H9 (cell line): ENCODE measurements around the gene ACTN3. TPM values are rescaled to one million over a fixed set of nuclear protein-coding genes. Genes with fewer than 3 reads are reported as not detected.

Source experiments
- DNase-seq: peaks from one replicate; pipeline ENCODE4 v3.0.0-alpha.2; 2017
- H2AFZ ChIP-seq: one replicate; pipeline ENCODE4 v1.6.1; 2013; ENCODE audit warnings: mild to moderate bottlenecking, low read length, control low read depth, moderate library complexity
- H2AK5ac ChIP-seq: 2 replicates; pipeline ENCODE4 v1.6.1; 2013; ENCODE audit warnings: low read length, control low read depth, mixed read lengths; ENCODE audit not compliant: insufficient read length
- H2BK120ac ChIP-seq: one replicate; pipeline ENCODE4 v1.6.1; 2013; ENCODE audit warnings: low read depth, mild to moderate bottlenecking, low read length, control low read depth, inconsistent platforms; ENCODE audit not compliant: poor library complexity, severe bottlenecking
- H2BK12ac ChIP-seq: 2 replicates; pipeline ENCODE4 v1.6.1; 2013; ENCODE audit warnings: low read length, control low read depth, mixed read lengths, low read depth; ENCODE audit not compliant: insufficient read length
- H2BK15ac ChIP-seq: 2 replicates; pipeline ENCODE4 v1.6.1; 2013; ENCODE audit warnings: low read depth, low read length, control low read depth
- H2BK20ac ChIP-seq: one replicate; pipeline ENCODE4 v1.6.1; 2013; ENCODE audit warnings: low read depth, mild to moderate bottlenecking, low read length, control low read depth, inconsistent platforms; ENCODE audit not compliant: poor library complexity, severe bottlenecking
- H2BK5ac ChIP-seq: 2 replicates; pipeline ENCODE4 v1.6.1; 2013; ENCODE audit warnings: low read length, control low read depth, mixed read lengths; ENCODE audit not compliant: insufficient read length
- H3K14ac ChIP-seq: 2 replicates; pipeline ENCODE4 v1.6.1; 2013; ENCODE audit warnings: low read length, control low read depth; ENCODE audit not compliant: insufficient read depth
- H3K18ac ChIP-seq: 2 replicates; pipeline ENCODE4 v1.6.1; 2013; ENCODE audit warnings: low read depth, mild to moderate bottlenecking, mixed read lengths, low read length, control low read depth; ENCODE audit not compliant: insufficient read length
- H3K23ac ChIP-seq: 2 replicates; pipeline ENCODE4 v1.6.1; 2013; ENCODE audit warnings: low read length, control low read depth, mixed read lengths, low read depth; ENCODE audit not compliant: insufficient read length
- H3K23me2 ChIP-seq: 2 replicates; pipeline ENCODE4 v1.6.1; 2013; ENCODE audit warnings: low read depth, mild to moderate bottlenecking, mixed read lengths, low read length, control low read depth; ENCODE audit not compliant: insufficient read length, poor library complexity, severe bottlenecking
- H3K27ac ChIP-seq: 2 replicates; pipeline ENCODE4 v1.5.1; 2013; ENCODE audit warnings: low read length, control low read depth, mixed read lengths, low read depth; ENCODE audit not compliant: insufficient read length
- H3K27me3 ChIP-seq: 2 replicates; pipeline ENCODE4 v1.6.1; 2013; ENCODE audit warnings: low read length, control low read depth, inconsistent platforms; ENCODE audit not compliant: insufficient read depth
- H3K4ac ChIP-seq: 2 replicates; pipeline ENCODE4 v1.6.1; 2013; ENCODE audit warnings: low read depth, mild to moderate bottlenecking, control low read depth, inconsistent platforms, low read length, moderate library complexity
- H3K4me1 ChIP-seq: 2 replicates; pipeline ENCODE4 v1.6.1; 2013; ENCODE audit warnings: low read length, control low read depth, inconsistent platforms; ENCODE audit not compliant: insufficient read depth
- H3K4me2 ChIP-seq: 2 replicates; pipeline ENCODE4 v1.6.1; 2013; ENCODE audit warnings: low read length, control low read depth, mixed read lengths; ENCODE audit not compliant: insufficient read length, insufficient read depth
- H3K56ac ChIP-seq: 2 replicates; pipeline ENCODE4 v1.6.1; 2013; ENCODE audit warnings: low read depth, mild to moderate bottlenecking, mixed read lengths, low read length, control low read depth; ENCODE audit not compliant: insufficient read length
- H3K79me1 ChIP-seq: 2 replicates; pipeline ENCODE4 v1.6.1; 2013; ENCODE audit warnings: low read depth, mild to moderate bottlenecking, moderate library complexity, low read length, control low read depth, inconsistent platforms; ENCODE audit not compliant: insufficient read depth, poor library complexity, severe bottlenecking
- H3K79me2 ChIP-seq: 2 replicates; pipeline ENCODE4 v1.6.1; 2013; ENCODE audit warnings: low read length, control low read depth, inconsistent platforms; ENCODE audit not compliant: insufficient read depth
- H3K9ac ChIP-seq: 2 replicates; pipeline ENCODE4 v1.6.1; 2013; ENCODE audit warnings: low read length, control low read depth, mixed read lengths; ENCODE audit not compliant: insufficient read length; ENCODE audit errors: extremely low read depth
- H3K9me3 ChIP-seq: one replicate; pipeline ENCODE4 v1.6.1; 2013; ENCODE audit warnings: low read depth, low read length, inconsistent platforms; ENCODE audit not compliant: control insufficient read depth
- H3T11ph ChIP-seq: one replicate; pipeline ENCODE4 v1.6.1; 2013; ENCODE audit warnings: mild to moderate bottlenecking, low read length, control low read depth, inconsistent platforms
- H4K20me1 ChIP-seq: one replicate; pipeline ENCODE4 v1.6.1; 2013; ENCODE audit not compliant: control insufficient read depth, insufficient read length, insufficient read depth
- H4K5ac ChIP-seq: 2 replicates; pipeline ENCODE4 v1.6.1; 2013; ENCODE audit warnings: low read depth, mild to moderate bottlenecking, mixed read lengths, low read length, control low read depth; ENCODE audit not compliant: insufficient read length
- H4K8ac ChIP-seq: replicated peaks from 2 replicates; pipeline ENCODE4 v1.6.1; 2013; ENCODE audit warnings: low read length, control low read depth, mixed read lengths, low read depth; ENCODE audit not compliant: insufficient read length
- H4K91ac ChIP-seq: 2 replicates; pipeline ENCODE4 v1.6.1; 2013; ENCODE audit warnings: low read depth, mild to moderate bottlenecking, moderate library complexity, mixed read lengths, low read length, control low read depth; ENCODE audit not compliant: insufficient read length
- H3K27ac Mint-ChIP-seq, 3 experiments: 2 replicates in 2 of 3; 3 replicates in 1 of 3; pipeline ENCODE4 v1.8.0; 2020 to 2021; ENCODE audit warnings: mixed read lengths in 3 of 3, mild to moderate bottlenecking in 1 of 3, moderate library complexity in 1 of 3
- H3K27me3 Mint-ChIP-seq: 2 replicates; pipeline ENCODE4 v1.8.0; 2021; ENCODE audit warnings: low read depth, mild to moderate bottlenecking, moderate library complexity, mixed read lengths
- H3K36me3 Mint-ChIP-seq, 3 experiments: 2 replicates in 2 of 3; 3 replicates in 1 of 3; pipeline ENCODE4 v1.8.0; 2020 to 2021; ENCODE audit warnings: low read depth in 3 of 3, mixed read lengths in 3 of 3; ENCODE audit not compliant: insufficient read depth in 1 of 3
- H3K4me1 Mint-ChIP-seq, 2 experiments: 2 replicates each; pipeline ENCODE4 v1.8.0; 2020; ENCODE audit warnings: mixed read lengths in 2 of 2
- H3K4me3 Mint-ChIP-seq, 2 experiments: 2 replicates in 1 of 2; 3 replicates in 1 of 2; pipeline ENCODE4 v1.8.0; 2020 to 2021; ENCODE audit warnings: mild to moderate bottlenecking in 2 of 2, mixed read lengths in 2 of 2, moderate library complexity in 1 of 2
- H3K9me3 Mint-ChIP-seq, 2 experiments: 2 replicates in 1 of 2; 3 replicates in 1 of 2; pipeline ENCODE4 v1.8.0; 2020; ENCODE audit warnings: mild to moderate bottlenecking in 2 of 2, mixed read lengths in 2 of 2, moderate library complexity in 1 of 2
- WGBS: extraction: QIAGEN DNeasy Blood & Tissue Kit; methylation state at CpG from one replicate; pipeline ENCODE4 v1.1.7; 2013; ENCODE audit warnings: missing lambda C conversion rate, low lambda C conversion rate, mixed read lengths; ENCODE audit not compliant: insufficient read length; ENCODE audit errors: extremely low coverage; 5-methylcytosine and 5-hydroxymethylcytosine counted together
- total RNA-seq: library from RNA; stranded (reverse); gene quantifications from 2 replicates; pipeline ENCODE4 v1.2.1, GENCODE V29; 2021
- TF ChIP-seq, protein P1 (sequence below): fragments of 200-600 bp; sonication (generic); conservative IDR thresholded peaks from 3 replicates; pipeline ENCODE4 v1.8.0; 2021; ENCODE audit warnings: antibody characterized with exemption, mild to moderate bottlenecking

Gene ACTN3
- total RNA-seq, 1 experiment from 2014 or later, result 45.7 TPM

GRCh38 chr11:66498506-66498905, 48.2 kb upstream of the ACTN3 start:
- Histone ChIP-seq H3K4me2 (no peak overlapping the region), H3K27me3 (no peaks in the 10 kb centered on the region), H2AFZ (no peak overlapping the region), H3K14ac (no peak overlapping the region), H4K5ac (no peak overlapping the region), H3K18ac (no peak overlapping the region), H2BK5ac (no peak overlapping the region), H4K8ac (no peak overlapping the region), H3K23me2 (no peaks in the 10 kb centered on the region), H2BK20ac (no peak overlapping the region), H2BK12ac (no peak overlapping the region), H3K79me1 (no peaks in the 10 kb centered on the region), H3K9me3 (no peaks in the 10 kb centered on the region), H3K4ac (no peak overlapping the region), H2BK120ac (no peak overlapping the region), H2BK15ac (no peak overlapping the region), H3K79me2 (no peaks in the 10 kb centered on the region), H3K56ac (no peak overlapping the region), H3K23ac (no peak overlapping the region), H3K9ac (no peak overlapping the region), H4K20me1 (no peaks in the 10 kb centered on the region), H3K4me1 (no peaks in the 10 kb centered on the region), H4K91ac (no peak overlapping the region), H3K27ac (no peak overlapping the region), H2AK5ac (no peak overlapping the region), H3T11ph (no peak overlapping the region)
- H3K27me3 Mint-ChIP-seq, result no peaks in the 10 kb centered on the region
- no peak for DNase-seq
- peaks cover 0 to 4% of the 10 kb centered on the region in 2 experiments; a peak in 2 of 4 replicates for H3K4me1 Mint-ChIP-seq
- H3K27ac Mint-ChIP-seq, result no peak overlapping the region; a peak in 1 of 7 replicates
- no peaks in the 10 kb centered on the region for H3K9me3 Mint-ChIP-seq
- H3K4me3 Mint-ChIP-seq, result no peak overlapping the region
- TF ChIP-seq, protein P1, sequence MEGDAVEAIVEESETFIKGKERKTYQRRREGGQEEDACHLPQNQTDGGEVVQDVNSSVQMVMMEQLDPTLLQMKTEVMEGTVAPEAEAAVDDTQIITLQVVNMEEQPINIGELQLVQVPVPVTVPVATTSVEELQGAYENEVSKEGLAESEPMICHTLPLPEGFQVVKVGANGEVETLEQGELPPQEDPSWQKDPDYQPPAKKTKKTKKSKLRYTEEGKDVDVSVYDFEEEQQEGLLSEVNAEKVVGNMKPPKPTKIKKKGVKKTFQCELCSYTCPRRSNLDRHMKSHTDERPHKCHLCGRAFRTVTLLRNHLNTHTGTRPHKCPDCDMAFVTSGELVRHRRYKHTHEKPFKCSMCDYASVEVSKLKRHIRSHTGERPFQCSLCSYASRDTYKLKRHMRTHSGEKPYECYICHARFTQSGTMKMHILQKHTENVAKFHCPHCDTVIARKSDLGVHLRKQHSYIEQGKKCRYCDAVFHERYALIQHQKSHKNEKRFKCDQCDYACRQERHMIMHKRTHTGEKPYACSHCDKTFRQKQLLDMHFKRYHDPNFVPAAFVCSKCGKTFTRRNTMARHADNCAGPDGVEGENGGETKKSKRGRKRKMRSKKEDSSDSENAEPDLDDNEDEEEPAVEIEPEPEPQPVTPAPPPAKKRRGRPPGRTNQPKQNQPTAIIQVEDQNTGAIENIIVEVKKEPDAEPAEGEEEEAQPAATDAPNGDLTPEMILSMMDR, result no peak
- H3K36me3 Mint-ChIP-seq, result peaks cover 15 to 49% (median 33%) of the 10 kb centered on the region in 3 experiments; a peak in 6 of 7 replicates
- WGBS, result no CpG with 5 or more reads among the region's 5 CpGs
